GM21723 (cell line): ENCODE results near the gene ZNF804A.
"Not testable (repeated sequence)": the region's sequence is repeated elsewhere in the genome, so short reads cannot be mapped to it uniquely, and the experiment has no call there.

Experiments
- ATAC-seq: cut with Tn5 transposase; IDR thresholded peaks from one replicate; pipeline ENCODE4 v1.9.1; 2021; ENCODE audit warnings: mild to moderate bottlenecking, moderate library complexity; ENCODE audit not compliant: unreplicated experiment

The ZNF804A gene

DNA sequence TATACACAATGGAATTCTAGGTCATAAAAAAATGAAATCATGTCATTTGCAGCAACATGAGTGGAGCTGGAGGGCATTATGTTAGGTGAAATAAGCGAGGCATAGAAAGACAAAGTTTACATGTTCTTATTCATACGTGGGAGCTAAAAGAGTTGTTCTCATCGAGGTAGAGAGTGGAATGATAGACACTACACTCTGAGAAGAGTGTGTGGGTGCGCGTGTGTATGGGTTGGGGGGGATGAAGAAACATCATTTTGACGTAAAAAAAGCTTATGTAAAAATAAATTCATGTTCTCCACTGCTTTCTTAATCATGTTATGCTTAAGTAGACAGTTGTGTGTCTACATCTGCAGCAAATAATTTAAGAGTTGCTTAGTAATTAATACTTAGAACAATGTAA is 123.6 kb downstream of the ZNF804A start:
- ATAC-seq: no peak

DNA sequence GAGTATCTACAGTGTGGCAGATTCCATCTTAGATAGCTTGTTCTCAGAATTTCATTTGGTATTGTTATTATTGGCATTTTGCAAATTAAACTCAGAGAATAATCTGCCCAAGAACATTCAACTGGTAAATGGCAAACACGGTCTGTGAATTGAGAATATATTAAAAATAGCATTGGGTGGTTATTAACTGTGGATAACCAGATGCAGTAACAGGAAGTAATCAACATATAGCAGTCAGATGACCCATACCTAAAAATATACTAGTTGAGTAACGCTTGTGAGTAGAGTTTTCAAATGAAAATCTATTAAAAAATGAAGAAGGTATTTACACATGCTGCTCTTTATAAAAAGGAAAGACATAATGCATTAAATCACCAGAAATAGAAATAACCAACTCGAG is 129.5 kb downstream of the ZNF804A start:
- no peak for ATAC-seq

DNA sequence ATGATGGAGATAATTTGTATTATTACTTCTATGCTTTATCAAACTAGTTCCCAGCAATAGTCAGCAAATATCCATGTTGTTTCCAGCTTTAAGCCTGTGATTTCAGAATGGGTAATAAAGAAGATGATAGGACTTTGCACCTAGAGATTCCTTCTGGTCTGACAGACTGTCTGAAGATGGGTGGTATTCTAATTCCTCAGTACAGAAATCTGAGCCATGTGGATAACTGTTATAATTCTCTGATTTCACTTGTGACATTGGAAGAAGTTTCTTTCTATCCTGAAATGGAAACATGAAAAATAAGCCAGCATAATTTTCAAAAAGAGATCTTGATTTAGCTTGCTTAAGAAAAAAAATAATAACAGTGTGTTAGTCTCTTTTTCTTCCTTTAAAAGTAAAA is 130.1 kb downstream of the ZNF804A start:
- ATAC-seq: no peak

DNA sequence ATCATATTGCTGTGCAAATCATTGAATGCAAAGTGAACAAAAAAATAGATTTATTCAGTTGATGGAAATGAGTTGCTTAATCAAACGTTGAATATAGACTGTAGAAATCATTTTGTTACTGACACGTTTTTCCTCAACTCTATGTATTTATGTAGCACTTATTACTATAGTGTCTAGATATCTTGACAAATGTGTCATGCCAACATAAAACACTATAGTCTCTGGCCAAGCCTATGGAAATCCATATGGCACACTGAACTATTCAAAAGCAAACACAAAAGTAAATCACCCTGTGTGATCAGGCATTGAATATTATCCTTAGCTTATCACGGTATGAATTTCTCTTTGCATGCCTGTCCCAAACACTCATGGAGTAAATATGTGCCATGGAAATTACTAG is 131.3 kb downstream of the ZNF804A start:
- ATAC-seq: no peak

DNA sequence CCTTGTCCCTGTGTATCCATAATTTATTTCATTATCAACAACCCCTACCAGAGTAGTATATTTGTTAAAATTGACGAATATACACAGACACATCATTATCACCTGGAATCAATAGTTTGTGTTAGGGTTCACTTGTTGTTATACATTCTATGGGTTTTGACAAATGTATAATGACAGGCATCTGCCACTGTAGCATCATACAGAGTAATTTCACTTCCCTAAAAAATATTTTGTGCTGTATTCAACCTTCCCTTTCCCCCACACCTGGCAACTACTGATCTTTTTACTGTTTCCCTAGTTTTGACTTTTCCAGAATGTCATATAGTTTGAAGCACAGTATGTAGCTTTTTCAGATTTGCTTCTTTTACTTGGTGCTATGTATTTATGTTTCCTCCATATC is 132.0 kb downstream of the ZNF804A start:
- peak; percentile 90 for ATAC-seq

DNA sequence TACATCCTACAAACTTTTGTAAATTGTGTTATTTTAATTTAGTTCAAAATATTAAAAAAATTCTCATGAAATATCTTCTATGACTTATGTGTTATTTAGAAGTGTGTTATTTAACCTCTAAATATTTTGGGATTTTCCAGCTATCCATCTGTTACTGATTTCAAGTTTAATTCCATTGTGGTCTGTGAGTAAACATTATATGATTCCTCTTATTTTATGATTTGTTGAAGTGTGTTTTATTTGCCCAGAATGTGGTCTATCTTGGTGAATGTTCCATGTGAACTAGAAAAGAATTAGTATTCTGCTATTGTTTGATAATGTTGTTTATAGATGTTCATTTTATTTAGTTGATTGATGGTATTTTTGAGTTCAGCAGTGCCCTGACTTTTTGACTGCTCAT is 136.0 kb downstream of the ZNF804A start:
- no peak for ATAC-seq

DNA sequence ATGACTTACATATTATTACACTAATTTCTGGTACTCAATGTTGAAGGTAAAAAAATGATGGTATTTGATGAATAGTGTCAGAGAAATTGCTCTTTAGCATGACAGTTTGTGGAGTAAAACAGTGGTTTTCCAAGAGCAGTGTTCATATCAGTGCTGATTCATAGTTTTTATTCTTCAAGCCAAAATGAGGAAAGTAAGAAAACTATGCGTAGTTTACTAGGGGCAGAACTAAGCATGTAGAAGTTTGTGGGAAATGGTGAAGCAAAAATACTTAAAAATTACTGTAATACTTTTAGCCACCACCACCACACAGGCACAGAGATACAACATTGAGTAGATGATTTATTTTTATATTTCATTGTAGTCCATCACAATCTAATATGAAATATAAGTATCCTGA is 137.3 kb downstream of the ZNF804A start:
- no peak for ATAC-seq

DNA sequence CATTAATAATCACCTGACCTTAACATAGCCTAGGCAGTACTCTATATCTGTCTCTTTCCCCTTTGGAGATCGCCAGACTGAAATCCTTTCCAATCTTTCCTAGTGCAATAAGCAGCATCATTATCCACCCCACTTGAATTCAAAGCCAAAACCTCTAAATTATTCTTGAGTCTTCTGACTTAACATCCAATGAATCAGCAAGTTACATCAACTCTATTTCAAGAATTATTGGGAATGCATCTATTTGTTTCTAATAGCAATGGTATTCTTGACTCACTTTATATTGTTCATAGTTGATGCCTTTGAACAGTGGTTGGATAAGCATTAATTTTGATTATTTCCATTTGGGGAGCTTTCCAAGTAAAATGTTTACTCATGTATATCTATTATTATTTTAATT is 144.8 kb downstream of the ZNF804A start:
- no peak for ATAC-seq

DNA sequence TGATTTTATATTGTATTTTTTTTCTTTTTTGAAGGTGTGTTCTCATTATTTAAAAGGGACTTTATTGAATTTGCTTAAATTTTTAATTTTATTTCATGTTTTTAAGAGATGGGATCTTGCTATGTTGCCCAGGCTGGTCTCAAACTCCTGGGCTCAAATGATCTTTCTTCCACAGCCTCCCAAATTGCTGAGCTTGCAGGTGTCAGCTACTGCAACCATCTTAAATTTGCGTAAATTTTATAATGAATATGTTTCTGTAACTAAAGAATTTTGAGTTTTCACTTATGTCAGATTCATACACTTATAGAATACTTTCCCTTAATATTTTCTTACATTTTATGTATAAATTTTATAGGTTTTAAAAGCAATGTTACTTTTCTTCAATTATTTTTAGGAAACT is 157.8 kb downstream of the ZNF804A start:
- ATAC-seq: no peak

DNA sequence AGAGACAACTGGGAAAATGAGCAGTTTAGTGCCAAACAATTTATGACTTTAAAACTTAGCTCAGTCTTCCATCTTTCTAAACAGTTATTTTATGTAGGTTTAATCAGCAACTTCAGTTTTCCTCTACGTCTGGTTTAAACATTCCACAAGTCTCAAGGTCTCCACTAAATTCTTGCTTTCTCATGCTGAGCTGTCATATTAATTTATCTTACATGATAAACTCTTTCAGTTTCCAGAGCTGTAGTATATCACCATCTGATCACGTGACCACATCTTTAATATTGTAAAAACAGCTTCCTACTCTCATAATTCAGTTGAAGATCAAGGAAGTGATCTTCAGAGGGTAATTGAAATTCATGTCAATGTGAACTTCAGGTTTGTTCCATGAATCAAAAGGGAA is 158.6 kb downstream of the ZNF804A start:
- ATAC-seq: no peak

DNA sequence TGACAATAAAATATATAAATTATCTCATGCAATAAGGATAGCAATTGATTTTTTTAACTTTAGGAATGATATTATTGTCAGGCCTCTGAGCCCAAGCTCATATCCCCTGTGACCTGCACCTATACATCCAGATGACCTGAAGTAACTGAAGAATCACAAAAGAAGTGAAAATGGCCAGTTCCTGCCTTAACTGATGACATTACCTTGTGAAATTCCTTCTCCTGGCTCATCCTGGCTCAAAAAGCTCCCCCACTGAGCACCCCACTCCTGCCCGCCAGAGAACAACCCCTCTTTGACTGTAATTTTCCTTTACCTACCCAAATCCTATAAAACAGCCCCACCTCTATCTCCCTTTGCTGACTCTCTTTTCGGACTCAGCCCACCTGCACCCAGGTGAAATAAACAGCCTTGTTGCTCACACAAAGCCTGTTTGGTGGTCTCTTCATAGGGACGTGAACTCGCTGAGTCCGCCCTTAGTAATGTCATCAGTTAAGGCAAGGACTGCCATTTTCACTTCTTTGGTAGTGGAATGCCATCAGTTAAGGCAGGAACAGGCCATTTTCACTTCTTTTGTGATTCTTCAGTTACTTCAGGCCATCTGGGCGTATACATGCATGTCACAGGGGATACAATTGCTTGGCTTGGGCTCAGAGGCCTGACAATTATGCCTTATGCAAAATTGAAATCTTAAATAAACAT is 161.4 kb downstream of the ZNF804A start:
- ATAC-seq: not testable (repeated sequence)

DNA sequence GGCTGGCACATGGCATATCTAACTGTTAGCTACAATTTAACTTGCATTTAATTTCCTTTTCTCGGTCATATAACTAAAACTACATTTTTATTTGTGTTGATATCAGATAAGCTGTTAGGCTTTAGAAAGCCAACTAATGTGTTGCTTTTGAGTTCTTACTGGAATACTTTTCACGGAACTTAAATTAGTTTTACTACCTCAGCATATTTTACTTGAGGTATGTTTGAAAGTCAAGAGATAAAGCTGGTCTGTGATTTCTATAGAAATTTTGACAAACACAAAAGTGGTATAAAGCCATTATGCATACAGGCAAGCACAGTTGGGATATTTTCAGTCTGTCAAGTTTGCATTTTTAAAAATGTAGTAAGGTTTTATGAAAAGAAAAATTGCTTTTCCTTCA is 162.6 kb downstream of the ZNF804A start:
- no peak for ATAC-seq

DNA sequence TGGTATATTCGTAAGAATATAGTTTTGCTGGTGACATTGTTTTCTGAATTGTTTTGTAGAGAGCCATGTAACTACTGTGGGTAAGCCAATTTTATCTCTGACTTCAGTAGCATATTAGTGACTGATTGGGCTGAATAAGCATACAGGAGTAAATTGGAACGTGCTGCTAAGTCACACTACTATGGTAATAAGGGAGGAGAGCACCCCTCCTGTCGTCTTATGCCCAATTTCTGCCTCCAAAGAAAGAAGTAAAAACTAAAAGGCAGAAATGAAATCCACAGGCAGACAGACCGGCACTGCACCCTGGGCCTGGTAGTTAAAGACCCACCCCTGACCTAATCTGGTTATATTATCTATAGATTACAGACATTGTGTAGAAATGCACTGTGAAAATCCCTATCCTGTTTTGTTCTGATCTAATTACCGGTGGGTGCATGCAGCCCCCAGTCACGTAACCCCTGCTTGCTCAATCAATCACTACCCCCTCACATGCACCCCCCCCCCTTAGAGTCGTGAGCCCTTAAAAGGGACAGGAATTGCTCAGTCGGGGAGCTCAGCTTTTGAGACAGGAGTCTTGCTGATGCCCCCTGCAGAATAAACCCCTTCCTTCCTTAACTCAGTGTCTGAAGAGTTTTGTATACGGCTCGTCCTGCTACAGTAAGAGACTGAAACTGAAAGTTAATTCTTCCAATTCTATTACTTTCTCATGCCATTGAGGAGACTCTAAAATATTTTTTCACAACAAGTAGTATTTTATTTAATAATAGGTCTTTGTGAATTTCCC is 167.0 kb downstream of the ZNF804A start:
- ATAC-seq: peak; percentile 56

DNA sequence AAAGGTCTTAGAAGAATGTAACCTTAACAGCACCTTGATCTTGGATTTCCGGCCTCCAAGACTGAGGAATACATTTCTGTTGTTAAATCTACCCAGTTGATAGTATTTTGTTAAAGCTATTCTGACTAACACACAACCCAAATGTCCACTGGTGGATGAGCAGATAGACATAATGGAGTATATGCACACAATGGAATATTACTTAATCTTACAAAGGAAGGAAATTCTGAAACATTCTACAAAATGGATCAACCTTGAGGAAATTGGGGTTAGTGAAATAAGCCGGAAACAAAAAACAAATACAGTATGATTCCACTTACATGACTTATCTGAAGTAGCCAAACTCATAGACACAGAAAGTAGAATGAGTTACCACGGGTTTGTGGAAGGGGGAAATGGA is 168.7 kb downstream of the ZNF804A start:
- no peak for ATAC-seq

DNA sequence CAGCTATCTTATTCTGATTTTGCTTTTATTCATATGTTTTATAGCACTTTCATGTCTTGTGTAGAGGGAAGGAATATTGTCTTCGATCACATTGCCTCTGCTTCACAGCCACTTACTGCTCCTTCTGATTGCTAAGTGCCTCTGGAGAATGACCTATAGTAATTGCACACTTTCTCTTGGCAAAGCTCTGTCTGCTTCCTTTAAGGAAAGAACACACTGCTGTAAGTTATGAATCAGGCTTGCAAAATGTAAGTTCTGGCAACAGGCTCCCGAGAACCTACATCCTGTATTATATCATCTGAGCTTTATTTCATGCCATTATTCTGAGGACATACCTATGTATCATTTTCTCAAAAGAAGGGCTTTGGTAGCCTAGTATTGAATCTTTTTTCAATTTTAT is 170.7 kb downstream of the ZNF804A start:
- ATAC-seq: no peak

DNA sequence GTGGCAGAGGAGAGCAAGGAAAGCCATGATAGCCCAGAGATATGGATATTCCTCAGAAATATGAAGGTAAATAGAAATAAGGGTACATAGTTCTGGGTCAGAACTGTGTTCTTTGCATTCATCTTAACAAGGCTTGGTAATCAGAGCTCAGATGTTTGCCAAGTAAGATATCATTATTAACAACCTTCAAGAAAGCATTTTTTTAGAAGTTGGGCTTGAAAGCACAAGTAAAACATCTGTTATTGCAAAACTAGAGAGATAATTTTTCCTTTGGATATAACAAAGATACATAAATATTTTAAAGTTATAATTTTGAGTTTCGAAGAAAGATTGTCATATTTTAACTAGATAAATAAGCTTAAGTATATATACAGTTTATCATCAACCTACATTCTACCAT is 171.4 kb downstream of the ZNF804A start:
- no peak for ATAC-seq

DNA sequence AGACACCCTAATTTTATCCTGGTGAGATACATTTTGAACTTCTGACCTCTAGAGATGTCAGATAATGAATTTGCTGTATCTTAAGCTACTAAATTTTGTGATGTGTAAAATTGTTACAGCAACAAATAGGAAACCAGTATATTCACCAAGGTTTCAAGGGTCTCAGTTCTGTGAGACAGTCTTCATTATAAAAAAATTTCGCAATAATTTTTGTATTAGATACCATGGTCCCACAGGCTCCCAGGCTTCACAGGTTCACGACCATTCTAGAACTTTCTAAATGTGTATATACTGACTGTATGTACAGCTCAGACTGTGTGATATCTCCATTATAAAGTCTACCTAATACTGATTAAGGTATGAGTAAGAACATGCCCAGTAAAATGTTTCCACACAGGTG is 181.4 kb downstream of the ZNF804A start:
- no peak for ATAC-seq

DNA sequence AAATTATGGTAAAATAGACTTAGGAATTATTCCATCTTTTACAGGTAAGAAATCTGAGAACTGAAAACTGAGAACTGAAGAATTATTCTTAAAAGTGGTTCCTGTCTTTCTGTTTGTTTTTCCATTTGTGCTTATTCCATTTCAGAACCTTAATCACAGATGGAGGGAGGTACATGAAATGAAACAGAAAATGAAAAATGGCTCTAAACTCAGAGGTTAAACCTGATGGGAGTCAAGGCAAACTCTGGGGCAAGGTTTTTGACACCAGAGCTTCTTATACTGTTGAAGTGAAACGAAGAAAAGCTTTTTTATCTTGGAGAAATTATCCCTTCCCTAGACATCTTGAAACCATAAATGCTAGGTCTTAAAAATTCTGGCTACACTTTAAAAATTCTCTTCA is 182.1 kb downstream of the ZNF804A start:
- ATAC-seq: no peak

DNA sequence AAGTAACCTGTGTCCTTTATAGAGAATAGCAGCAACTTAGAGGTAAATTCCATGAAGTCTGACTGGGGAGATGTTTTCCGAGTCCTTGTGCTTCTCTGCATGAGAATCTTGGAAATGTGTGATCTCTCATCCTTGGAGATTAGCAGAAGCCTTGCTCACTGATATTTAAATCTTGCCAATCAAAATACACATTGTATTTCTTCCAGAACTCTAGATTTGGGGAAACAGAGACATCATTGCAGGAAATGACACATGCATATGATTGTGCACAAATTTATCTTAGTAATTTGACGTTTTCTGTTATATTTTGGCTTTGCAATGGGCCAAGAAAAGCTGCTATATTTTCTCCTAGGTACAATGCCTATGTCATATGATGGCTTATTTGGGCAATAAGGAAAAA is 182.6 kb downstream of the ZNF804A start:
- no peak for ATAC-seq

DNA sequence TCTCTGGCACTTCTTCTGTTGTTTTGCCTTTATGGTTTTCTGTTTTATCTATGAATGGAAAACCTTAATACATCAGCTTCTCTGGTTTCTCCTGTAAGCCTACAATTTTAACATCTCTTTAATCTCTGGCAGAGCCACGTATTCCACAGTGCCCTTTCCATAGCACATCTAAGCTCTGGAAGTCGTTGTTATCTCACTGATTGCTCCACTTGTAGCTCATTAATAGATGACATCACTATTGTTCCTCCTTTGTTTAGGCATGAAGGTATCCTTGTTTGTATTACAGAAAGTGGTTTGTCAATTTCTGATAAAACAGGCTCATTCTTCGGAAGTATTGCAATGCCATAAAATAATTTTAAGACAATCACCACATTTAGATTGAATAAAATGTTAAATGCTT is 185.2 kb downstream of the ZNF804A start:
- ATAC-seq: no peak

DNA sequence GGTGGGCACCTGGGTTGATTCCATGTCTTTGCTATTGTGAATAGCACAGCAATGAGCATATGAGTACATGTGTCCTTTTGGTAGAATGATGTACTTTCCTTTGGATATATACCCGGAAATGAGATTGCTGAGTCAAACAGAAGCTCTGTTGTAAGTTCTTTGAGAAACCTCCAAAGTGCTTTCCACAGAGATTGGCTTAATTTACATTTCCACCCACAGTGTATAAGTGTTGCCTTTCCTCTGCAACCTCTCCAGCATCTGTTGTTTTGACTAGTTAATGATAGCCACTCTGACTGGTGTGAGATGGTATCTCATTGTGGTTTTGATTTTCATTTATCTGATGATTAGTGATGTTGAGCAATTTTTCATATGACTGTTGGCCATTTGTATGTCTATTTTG is 194.8 kb downstream of the ZNF804A start:
- ATAC-seq: no peak

DNA sequence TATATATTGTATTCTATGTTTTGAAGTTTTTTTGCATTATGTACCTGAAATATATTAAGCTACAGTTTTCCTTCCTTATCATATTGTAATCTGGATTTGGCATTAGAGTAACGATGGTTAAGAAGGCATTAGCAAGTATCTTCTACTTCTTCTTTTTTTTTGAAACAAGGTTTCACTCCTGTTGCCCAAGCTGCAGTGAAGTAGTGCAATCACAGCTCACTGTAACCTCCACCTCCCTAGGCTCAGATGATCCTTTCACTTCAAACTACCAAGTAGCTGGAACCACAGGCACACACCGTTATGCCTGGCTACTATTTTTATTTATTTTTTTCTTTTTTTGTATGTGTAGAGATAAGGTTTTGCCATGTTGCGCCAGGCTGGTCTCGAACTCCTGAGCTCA is 201.1 kb downstream of the ZNF804A start:
- no peak for ATAC-seq

DNA sequence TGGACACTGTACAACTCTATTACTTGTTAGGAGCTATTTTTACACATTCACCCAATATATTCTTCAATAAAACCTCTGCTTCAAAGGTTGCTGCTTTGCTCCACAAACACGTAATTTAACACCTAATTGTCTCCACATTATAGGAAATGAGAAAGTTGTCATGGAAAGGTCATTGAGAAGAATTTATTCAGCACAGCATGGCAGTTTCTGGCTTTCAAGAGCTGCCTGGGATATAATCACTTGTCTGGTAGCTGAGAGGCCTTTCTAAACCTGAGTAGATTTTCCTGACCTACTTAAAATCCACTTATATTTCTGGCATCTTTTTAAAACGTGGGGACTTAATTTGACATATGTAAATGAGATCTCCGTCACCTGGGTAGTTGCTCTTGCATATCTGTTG is 216.1 kb downstream of the ZNF804A start:
- ATAC-seq: no peak
